Measurements from ENCODE around the gene CNDP1. TPM values are rescaled to one million over a fixed set of nuclear protein-coding genes. Genes with fewer than 3 reads are reported as not detected.
"Not testable (repeated sequence)": the region's sequence is repeated elsewhere in the genome, so short reads cannot be mapped to it uniquely, and the experiment has no call there.

CNDP1 gene, protein sequence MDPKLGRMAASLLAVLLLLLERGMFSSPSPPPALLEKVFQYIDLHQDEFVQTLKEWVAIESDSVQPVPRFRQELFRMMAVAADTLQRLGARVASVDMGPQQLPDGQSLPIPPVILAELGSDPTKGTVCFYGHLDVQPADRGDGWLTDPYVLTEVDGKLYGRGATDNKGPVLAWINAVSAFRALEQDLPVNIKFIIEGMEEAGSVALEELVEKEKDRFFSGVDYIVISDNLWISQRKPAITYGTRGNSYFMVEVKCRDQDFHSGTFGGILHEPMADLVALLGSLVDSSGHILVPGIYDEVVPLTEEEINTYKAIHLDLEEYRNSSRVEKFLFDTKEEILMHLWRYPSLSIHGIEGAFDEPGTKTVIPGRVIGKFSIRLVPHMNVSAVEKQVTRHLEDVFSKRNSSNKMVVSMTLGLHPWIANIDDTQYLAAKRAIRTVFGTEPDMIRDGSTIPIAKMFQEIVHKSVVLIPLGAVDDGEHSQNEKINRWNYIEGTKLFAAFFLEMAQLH
- total RNA-seq, result not detected in 2 replicates

DNA sequence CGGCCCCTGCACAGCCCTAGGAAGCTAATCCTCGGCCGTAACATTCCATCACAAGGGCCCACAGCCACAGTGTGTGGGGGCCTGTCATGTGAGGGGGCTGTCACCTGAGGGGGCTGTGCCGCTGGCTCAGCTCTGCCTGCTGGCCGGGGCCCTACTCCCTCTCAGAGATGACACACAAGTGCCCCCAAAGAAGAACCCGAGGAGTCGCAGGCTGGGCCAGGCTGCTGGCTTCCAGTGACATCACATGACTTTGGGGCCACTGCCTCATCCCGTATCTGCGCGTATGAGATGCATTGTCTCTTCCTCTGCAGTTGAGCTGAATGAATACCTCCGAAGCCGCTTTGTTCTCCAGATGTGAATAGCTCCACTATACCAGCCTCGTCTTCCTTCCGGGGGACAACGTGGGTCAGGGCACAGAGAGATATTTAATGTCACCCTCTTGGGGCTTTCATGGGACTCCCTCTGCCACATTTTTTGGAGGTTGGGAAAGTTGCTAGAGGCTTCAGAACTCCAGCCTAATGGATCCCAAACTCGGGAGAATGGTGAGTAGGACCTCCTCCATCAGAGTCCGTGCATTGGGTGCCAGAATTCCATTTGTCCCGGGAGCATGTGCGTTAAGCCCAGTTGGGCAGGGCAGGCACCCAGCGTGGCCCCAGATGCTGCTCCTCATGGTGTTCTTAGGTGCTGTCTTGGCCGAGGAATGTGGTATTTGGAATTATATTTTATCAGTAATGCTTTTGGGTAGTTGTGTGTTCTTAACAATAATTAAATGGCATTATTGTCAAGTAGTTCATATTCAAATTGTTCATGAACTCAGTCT is at the start of gene CNDP1:
TSS of gene CNDP1 (plus strand) at position 351 of the 820 bp plus-strand sequence. CDS start at position 519, 168 bp downstream.
- DNase-seq (ENCODE audit: low read depth in 2 of 2), result no peak

DNA sequence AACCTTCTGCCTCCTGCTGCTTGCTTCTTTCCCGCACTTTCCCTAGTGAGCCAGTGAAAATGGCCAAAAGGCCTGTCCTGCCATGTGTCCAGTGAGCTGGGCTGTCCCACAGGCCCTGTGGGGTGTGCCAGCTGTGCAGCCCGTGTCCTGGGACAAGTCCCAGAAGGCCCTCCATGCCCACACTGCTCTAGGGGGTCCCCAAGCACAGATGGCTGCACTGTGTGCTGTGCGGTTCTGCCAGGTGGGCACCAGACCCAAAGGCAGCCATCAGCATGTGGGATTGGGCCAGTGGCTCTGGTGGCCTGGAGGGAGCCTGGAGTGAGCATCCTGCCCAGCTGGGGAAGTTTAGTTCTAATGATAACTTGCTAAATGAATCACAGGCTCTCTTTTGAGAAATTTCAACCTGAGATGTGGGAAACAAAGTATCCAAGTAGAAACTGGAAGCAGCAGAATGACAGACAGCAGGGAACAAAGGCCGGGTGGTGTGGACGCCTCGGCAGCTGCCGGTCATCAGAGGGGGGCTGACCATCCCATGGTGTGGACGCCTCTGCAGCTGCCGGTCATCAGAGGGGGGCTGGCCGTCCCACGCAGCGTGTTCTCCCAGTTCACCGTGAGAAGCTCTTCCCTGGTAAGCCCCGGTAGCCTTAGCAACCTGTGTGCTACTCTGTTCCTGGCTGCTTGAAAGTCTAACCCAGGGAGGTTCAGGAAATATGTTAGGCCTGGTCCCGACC is 48.0 kb upstream of the CNDP1 start:
- no peak for DNase-seq (ENCODE audit: low read depth in 2 of 2)

GRCh38 chr18:74488354-74488753 is 45.9 kb upstream of the CNDP1 start:
- DNase-seq (ENCODE audit: low read depth in 2 of 2), result no peak

DNA sequence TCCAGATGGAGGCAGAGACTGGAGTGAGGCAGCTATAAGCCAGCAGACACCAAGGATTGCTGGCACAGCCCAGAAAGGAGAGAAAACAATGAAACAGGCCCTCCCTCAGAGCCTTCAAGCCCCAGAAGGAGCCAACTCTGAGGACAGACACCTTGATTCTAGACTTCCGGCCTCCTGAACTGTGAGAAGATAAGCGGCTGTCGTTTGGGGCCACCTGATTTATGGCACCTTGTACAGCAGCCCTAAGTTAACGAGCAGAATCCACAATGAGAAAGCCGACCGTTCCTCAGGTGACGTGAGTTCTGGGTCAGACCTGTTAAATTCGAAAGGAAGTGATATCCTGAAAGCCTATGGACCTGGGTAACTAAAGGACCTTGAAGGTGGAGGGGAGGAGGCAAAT is 45.4 kb upstream of the CNDP1 start:
- DNase-seq (ENCODE audit: low read depth in 2 of 2), result no peak

DNA sequence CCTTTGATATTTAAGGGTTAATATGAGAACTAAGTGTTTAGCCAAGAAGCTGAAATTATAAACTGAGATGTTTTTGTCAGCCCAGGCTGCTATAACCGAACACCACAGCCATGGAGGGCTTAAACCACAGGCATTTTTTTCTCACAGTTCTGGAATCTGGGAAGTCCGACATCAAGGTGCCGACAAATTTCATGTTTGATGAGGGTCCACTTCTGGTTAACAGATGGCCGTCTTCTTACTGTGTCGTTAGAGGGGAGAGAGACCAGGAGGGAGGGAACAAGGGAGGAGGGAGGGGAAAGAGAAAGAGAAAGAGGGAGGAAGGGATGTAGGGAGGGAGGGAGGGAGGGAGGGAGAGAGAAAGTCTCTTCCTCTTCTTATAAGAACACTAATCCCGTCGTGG is 44.6 kb upstream of the CNDP1 start:
- no peak for DNase-seq (ENCODE audit: low read depth in 2 of 2)

GRCh38 chr18:74492259-74492658 is 42.0 kb upstream of the CNDP1 start:
- no peak for DNase-seq (ENCODE audit: low read depth in 2 of 2)

GRCh38 chr18:74493689-74494088 is 40.6 kb upstream of the CNDP1 start:
- peak; percentile 76 to 85 for DNase-seq (ENCODE audit: low read depth in 2 of 2)

DNA sequence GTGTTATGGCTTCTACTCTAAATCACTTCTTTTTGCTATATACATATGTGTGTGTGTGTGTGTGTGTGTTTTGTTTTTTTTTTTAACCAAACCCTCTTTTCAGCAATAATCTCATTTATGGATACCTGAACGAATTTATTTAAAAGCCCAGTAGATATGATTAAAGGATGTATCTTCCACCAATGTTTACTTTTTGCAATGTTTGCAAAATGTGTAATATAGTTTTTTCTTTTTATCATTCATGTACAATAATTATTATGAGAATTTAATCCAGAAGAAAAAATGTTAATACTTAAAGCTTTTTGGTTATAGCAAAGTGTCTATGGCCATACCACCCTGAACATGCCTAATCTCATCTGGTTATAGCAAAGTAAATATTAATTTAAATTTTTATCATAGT is 39.8 kb upstream of the CNDP1 start:
- no peak for DNase-seq (ENCODE audit: low read depth in 2 of 2)

DNA sequence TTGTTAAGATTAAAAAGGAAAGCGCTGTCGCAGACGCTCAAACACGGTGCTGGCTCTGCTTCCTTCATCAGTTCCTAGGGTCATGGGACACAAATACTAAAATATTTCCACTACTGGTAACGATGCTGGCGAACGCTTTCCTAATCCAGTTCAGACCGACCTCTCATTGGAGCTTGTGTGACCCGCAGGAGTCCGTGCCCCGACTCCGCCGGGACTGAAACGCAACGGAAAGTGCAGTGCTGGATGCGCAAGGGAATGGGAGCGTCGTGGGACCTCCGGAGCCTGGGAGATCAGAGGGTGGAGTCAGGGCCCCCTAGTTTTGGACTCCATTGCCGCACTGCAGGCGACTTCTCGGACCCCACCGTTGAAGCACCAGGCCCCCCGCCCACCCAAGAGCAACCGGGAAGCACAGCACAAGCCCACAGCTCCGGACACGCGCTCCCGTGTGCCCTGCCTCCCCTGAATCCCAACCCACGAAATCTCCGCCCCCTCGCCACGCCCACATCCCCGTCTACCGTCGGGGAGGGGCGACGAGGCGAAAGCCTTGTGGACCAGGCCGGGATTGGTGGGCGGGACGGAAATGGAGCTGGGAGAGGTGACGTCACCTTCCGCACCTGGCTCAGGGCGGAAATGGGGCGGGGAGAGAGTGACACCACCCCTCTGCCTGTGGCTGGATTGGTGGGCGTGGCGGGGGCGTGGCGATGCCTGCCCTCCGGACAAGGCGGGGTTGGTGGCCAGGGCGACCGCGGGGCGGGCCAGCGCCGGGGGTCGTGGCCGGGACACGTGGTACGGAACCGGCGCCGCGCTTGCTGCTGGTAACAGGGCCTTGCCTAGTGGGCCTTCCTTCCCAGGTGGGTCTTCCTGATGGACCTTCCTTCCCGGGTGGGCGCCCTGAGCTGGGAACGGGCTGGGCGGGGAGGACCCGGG is 38.5 kb upstream of the CNDP1 start, which contains the start of gene CNDP2:
TSS of gene CNDP2 (plus strand) at position 783 of the 927 bp plus-strand sequence. CDS start 3,611 bp downstream, outside the sequence.
- peak; percentile 99 to 100 for DNase-seq (ENCODE audit: low read depth in 2 of 2)

- DNase-seq (ENCODE audit: low read depth in 2 of 2), result peak; percentile 63 to 65
These were observed 37.6 kb upstream of the CNDP1 start for GRCh38 chr18:74496508-74497323.

- DNase-seq (ENCODE audit: low read depth in 2 of 2), result no peak
These were observed 37.0 kb upstream of the CNDP1 start for GRCh38 chr18:74497324-74497676.

- no peak for DNase-seq (ENCODE audit: low read depth in 2 of 2)
These were observed 36.5 kb upstream of the CNDP1 start for GRCh38 chr18:74497778-74498177.

DNA sequence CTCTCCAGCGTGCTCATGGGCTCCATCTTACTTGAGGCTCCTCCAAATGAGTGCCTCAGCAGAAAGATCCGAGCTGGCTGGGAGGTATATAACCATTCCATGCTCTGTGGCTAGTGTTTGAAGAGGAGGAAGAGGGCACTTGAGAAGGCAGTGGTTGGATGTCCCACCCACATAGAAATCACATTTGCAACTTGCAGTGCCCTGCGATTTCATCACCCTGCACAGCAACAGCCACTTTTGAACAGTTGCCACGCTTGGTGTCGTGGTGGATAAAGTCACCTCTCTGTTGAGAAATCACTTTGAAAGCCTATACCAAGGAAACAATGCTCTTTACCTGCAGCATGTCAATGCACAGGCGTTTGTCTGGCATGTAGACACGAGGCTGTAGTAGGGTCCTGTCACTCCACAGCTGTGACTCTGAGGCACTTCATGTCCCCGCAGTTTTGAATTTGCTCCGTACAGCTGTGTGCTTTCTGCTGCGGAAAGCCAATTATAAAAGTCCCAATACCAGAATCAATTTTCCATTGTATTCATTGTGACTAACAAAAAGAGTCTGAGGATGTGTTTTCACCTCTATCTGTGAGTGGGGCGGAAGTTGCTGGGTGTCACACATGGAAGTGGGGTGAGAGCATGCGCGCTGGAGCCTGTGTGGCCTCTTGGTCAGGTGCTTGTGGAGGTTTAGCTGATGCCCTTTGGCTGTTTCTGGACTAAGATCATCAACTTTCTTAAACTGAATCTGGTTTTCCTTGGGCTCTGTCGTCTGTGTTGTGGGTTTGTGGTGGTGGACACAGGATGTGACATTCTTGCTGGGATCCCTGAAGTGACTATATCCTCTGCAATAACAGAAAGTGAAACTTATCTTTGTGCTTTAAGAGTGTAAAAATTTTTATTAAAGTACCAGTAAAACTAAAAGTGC is 35.3 kb upstream of the CNDP1 start:
- DNase-seq (ENCODE audit: low read depth in 2 of 2), result peak; percentile 40 to 86

- peak; percentile 81 to 82 for DNase-seq (ENCODE audit: low read depth in 2 of 2)
These were observed 34.7 kb upstream of the CNDP1 start for GRCh38 chr18:74499633-74500032.

- DNase-seq (ENCODE audit: low read depth in 2 of 2), result no peak
These were observed 33.9 kb upstream of the CNDP1 start for GRCh38 chr18:74500372-74500771.

- not testable (repeated sequence) for DNase-seq (ENCODE audit: low read depth in 2 of 2)
These were observed 33.5 kb upstream of the CNDP1 start for GRCh38 chr18:74500774-74501173.

DNA sequence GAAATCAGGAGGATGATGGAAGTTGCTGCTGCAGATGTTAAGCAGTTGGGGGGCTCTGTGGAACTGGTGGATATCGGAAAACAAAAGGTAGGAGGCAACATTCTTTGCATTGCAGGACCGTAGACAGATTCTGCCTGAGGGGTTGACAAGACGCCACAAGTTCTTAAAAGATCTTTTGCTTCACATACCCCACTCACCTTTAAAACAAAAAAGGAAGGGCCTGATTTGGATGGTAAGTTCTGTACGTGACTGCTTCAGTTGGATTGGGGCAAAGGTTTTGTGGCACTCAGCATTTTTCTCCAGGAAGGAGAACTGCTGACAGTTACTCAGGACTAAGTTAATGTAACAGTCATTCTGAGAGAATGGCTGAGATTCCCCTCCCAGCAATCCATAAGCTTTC is 32.9 kb upstream of the CNDP1 start:
- no peak for DNase-seq (ENCODE audit: low read depth in 2 of 2)

GRCh38 chr18:74503137-74503536 is 31.2 kb upstream of the CNDP1 start:
- DNase-seq (ENCODE audit: low read depth in 2 of 2), result no peak

- DNase-seq (ENCODE audit: low read depth in 2 of 2), result no peak
These were observed 28.5 kb upstream of the CNDP1 start for GRCh38 chr18:74505776-74506175.
